ENCODE data around the gene SPATA32. TPM values are rescaled to one million over a fixed set of nuclear protein-coding genes. Genes with fewer than 3 reads are reported as not detected.

SPATA32 gene
- total RNA-seq, 1 donor from 2014 or later, result not detected

GRCh38 chr17:45234641-45235415 is 27.1 kb downstream of the SPATA32 start:
- Histone ChIP-seq H3K9me3 (no peaks in the 10 kb centered on the region), H3K36me3 (peaks cover 16% of the 10 kb centered on the region), H3K27me3 (no peaks in the 10 kb centered on the region), H3K4me3 (no peak overlapping the region), H3K27ac (no peak overlapping the region), H3K4me1 (peaks cover 6% of the 10 kb centered on the region)
- ATAC-seq, result no peak
- no peak for DNase-seq
- TF ChIP-seq CTCF (IDR thresholded peaks at IDR 0.05), result peak; percentile 18
- intact Hi-C loops (cut with DNase I), result no loop called here

GRCh38 chr17:45233423-45233924 is 28.4 kb downstream of the SPATA32 start:
- Histone ChIP-seq H3K9me3 (no peaks in the 10 kb centered on the region), H3K27ac (no peak overlapping the region), H3K36me3 (peaks cover 8% of the 10 kb centered on the region), H3K4me1 (peaks cover 20% of the 10 kb centered on the region), H3K27me3 (no peaks in the 10 kb centered on the region), H3K4me3 (no peak overlapping the region)
- no peak for TF ChIP-seq CTCF (IDR thresholded peaks at IDR 0.05)
- ATAC-seq, result no peak
- intact Hi-C loops (cut with DNase I), result no loop called here
- no peak for DNase-seq

DNA sequence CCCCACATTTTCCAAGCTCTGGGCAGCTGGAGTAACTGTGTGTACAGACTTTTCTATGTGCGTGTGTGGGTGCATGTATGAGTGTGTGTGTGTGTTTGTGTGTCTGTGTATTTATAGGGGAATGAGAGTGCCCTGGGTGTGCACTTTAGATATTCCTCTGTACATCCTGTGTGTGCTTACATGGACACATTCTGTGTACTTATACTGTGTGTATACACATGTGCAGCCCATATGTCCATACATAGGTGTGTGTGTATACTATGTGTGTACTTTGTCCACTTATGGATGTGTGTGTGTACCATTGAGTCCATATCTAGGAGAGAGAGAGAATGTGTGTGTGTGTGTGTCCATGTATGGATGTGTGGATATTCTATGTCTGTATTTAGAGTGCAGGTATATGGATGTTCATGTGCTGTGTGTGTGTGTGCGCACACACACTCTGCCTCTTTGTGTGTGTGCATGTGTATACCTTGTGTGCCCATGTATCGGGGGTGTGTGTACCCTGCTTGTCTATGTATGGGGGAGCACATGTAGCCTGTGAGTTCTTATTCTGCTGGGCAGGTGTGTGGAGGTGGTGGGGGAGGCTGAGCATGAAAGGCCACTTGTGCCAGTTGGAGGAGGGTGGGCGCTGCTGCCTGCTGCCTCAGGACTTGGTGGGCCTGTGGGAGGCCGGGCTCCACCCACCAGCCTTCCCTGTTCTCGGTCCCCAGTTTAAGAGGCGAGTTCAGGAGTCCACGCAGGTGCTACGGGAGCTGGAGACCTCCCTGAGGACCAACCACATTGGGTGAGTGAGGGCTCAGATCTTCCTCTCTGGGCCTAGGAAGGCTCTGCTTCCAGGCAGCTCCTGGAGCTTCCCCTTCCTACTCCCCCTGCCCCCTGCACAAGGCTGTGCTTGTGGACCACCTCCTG is 29.1 kb downstream of the SPATA32 start:
- no peak for DNase-seq
- peaks cover 6% of the 10 kb centered on the region for H3K36me3 ChIP-seq
- H3K27me3 ChIP-seq, result no peaks in the 10 kb centered on the region
- ATAC-seq, result no peak
- TF ChIP-seq CTCF (IDR thresholded peaks at IDR 0.05), result no peak
- H3K4me1 ChIP-seq, result peaks cover 27% of the 10 kb centered on the region
- intact Hi-C loops (cut with DNase I), result no loop called here
- H3K27ac ChIP-seq, result no peak overlapping the region
- no peaks in the 10 kb centered on the region for H3K9me3 ChIP-seq
- no peak overlapping the region for H3K4me3 ChIP-seq

DNA sequence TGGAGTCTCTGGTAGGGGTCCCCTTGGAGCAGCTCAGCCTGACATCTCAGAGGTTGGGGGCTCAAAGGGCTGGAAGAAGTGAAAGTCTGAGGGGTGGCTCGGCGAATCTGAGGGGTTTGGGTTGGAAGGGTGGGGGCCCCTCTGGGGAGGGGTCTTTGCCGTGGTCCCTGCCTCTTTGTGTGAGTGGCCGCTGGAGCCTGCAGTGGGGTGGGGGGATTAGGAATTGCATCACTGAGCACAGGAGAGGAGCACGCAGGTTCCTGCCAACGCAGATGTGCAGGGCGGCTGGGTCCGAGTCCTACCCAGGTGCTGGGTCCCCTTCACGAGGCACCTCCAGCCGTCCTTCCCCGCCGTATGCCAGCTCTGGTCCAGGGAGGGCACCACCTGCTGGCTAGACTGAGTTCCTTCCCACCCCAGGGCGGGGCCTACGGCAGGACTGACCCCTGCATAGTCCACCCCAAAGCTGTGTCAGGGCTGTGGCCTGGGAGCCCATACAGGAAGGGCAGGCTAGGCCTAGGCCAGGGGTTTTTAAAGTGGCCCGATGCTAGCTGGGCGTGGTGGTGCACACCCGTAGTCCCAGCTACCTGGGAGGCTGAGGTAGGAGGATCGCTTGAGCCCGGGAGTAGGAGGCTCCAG is 30.3 kb downstream of the SPATA32 start:
- no peak overlapping the region for H3K27ac ChIP-seq
- peaks cover 37% of the 10 kb centered on the region for H3K4me1 ChIP-seq
- H3K4me3 ChIP-seq, result no peak overlapping the region
- intact Hi-C loops (cut with DNase I), result no loop called here
- peak; percentile 33 for TF ChIP-seq CTCF (IDR thresholded peaks at IDR 0.05)
- no peaks in the 10 kb centered on the region for H3K27me3 ChIP-seq
- ATAC-seq (peak; percentile 18), DNase-seq (no peak)
- H3K9me3 ChIP-seq, result no peaks in the 10 kb centered on the region
- peaks cover 6% of the 10 kb centered on the region for H3K36me3 ChIP-seq

DNA sequence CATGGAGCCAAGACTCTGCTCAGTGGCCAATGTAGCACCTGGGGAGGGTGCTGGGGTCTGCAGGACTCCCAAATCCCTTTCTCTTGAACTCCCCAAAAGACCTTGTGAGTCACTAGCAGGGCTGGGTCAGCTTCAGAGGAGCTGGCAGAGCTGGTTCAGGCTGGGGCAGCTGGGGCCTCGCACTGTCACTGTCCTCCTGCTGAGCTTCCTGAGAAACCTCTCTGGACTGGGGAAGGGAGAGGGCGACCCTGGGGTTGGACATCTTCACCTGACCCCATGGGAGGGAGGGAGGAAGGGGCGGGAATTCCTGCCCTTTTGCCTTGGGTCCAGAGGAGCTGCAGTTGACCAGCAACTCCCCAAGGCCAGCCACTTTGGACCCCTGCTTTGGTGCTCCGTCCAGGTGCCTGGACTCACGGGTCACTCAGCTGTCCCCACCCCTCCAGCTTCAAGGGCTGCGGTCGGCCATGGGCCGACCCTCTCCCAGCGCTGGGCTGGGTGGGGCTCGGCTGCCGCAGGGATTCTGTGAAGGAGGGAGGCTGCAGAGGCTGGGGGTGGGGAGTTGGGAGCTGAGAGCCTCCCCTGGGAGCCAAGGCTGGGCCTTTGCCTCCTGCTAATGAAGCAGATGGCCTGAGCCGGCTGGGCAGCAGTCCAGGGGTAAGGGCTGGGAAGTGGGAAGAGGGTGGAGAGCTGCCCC is 31.0 kb downstream of the SPATA32 start:
- intact Hi-C loops (cut with DNase I), result no loop called here
- no peak for DNase-seq

More for the DNA sequence above, 31.0 kb downstream of the SPATA32 start:
- Histone ChIP-seq H3K36me3 (peaks cover 6% of the 10 kb centered on the region), H3K27ac (peak overlapping the region; percentile 30), H3K27me3 (no peaks in the 10 kb centered on the region), H3K9me3 (no peaks in the 10 kb centered on the region), H3K4me3 (no peak overlapping the region), H3K4me1 (peaks cover 39% of the 10 kb centered on the region)
- no peak for ATAC-seq
- TF ChIP-seq CTCF (IDR thresholded peaks at IDR 0.05), result no peak

Data from upper lobe of right lung (tissue), 1 donor.